Panc1 (cell line): ENCODE measurements around the gene ZBTB25. TPM values are rescaled to one million over a fixed set of nuclear protein-coding genes. Genes with fewer than 3 reads are reported as not detected.

Experiments
- ATAC-seq: fragments of 200-7000 bp; cut with Tn5 transposase; 2 replicates; pipeline ENCODE4 v1.9.1; 2020; ENCODE audit warnings: mild to moderate bottlenecking, moderate library complexity
- BruUV-seq: library from RNA; stranded (reverse); fragments of 400-500 nt; replicated peaks from 2 replicates; lab custom pipeline; 2021; lab: Mats Ljungman, UMichigan
- CTCF ChIA-PET: fragments of 300-600 bp; sonication (Branson Sonifier 250); formaldehyde crosslinking; loops from one replicate; lab custom pipeline; 2022; ENCODE audit warnings: antibody characterized with exemption; lab: Charles Lee
- POLR2A ChIA-PET: fragments of 300-600 bp; sonication (Branson Sonifier 250); formaldehyde crosslinking; loops from one replicate; lab custom pipeline; 2022; ENCODE audit warnings: antibody characterized with exemption; lab: Charles Lee
- DNase-seq: peaks from one replicate; pipeline ENCODE4 v3.0.0-alpha.2; 2010; ENCODE audit warnings: low read depth, low spot score
- H3K27ac ChIP-seq: 2 replicates; pipeline ENCODE4 v1.5.1; 2011; ENCODE audit warnings: mild to moderate bottlenecking, low read length, inconsistent platforms
- H3K27me3 ChIP-seq: fragments of 200-500 bp; sonication (Bioruptor generic); 2 replicates; pipeline ENCODE4 v1.6.0; 2014; ENCODE audit warnings: low read length, inconsistent platforms; ENCODE audit not compliant: control insufficient read depth, insufficient read depth
- H3K36me3 ChIP-seq: fragments of 200-500 bp; sonication (Bioruptor generic); 2 replicates; pipeline ENCODE4 v1.5.1; 2014; ENCODE audit warnings: inconsistent platforms, mild to moderate bottlenecking, low read length, moderate library complexity; ENCODE audit not compliant: control insufficient read depth, insufficient read depth
- H3K4me1 ChIP-seq: 2 replicates; pipeline ENCODE4 v1.5.1; 2011; ENCODE audit warnings: inconsistent platforms, mild to moderate bottlenecking, low read length, moderate library complexity; ENCODE audit not compliant: control insufficient read depth, insufficient read depth
- H3K4me3 ChIP-seq, 2 experiments: 2 replicates each; pipeline ENCODE4 v1.5.1; 2011 to 2012; ENCODE audit warnings: low read depth in 2 of 2, low read length in 2 of 2, mild to moderate bottlenecking in 2 of 2, inconsistent platforms in 1 of 2, moderate library complexity in 1 of 2
- H3K9me3 ChIP-seq: fragments of 200-500 bp; sonication (Bioruptor generic); 2 replicates; pipeline ENCODE4 v1.5.1; 2014; ENCODE audit warnings: low read depth, mild to moderate bottlenecking, inconsistent platforms, low read length, moderate library complexity; ENCODE audit not compliant: control insufficient read depth, insufficient read depth
- POLR2AphosphoS5 ChIP-seq: IDR thresholded peaks from 2 replicates; pipeline ENCODE4 v1.6.1; 2012; ENCODE audit warnings: mild to moderate bottlenecking, low read depth, low read length, moderate library complexity
- SIN3A ChIP-seq: IDR thresholded peaks from 2 replicates; pipeline ENCODE4 v1.6.1; 2012; ENCODE audit warnings: low read depth, mild to moderate bottlenecking, low read length, moderate library complexity, borderline replicate concordance; ENCODE audit not compliant: insufficient read depth
- TCF7L2 ChIP-seq: IDR thresholded peaks from 2 replicates; pipeline ENCODE4 v1.6.1; 2011; ENCODE audit warnings: mild to moderate bottlenecking, low read depth, low read length, inconsistent platforms
- in situ Hi-C: cut with HindIII; loops from 2 replicates; pipeline ENCODE4 v1.10.0; 2016; ENCODE audit warnings: low sequenced_read_pairs, low pct_unique_long_range_greater_than_20kb
- intact Hi-C: fragments of 100-400 bp; cut with micrococcal nuclease; formaldehyde crosslinking; loops from one replicate; pipeline ENCODE4 v1.10.0; 2022; ENCODE audit not compliant: unreplicated experiment
- total RNA-seq: library from RNA; stranded (reverse); gene quantifications from one replicate; pipeline ENCODE4 v1.2.1, GENCODE V29; 2021; ENCODE audit not compliant: unreplicated experiment
- TF ChIP-seq, protein P1 (sequence below), 2 experiments: IDR thresholded peaks; 2 replicates each; pipeline ENCODE4 v1.6.1; 2011 to 2012; ENCODE audit warnings: low read depth in 2 of 2, control low read depth in 1 of 2, low read length in 1 of 2, mild to moderate bottlenecking in 1 of 2, moderate library complexity in 1 of 2; ENCODE audit not compliant: insufficient read depth in 1 of 2
- TF ChIP-seq, protein P2 (sequence below): fragments of 450-650 bp; IDR thresholded peaks from 2 replicates; pipeline ENCODE4 v1.5.1; 2017; ENCODE audit warnings: mild to moderate bottlenecking

ZBTB25 gene
- total RNA-seq, 1 experiment from 2014 or later: 9.0 TPM

- no TSS peak for BruUV-seq
- Histone ChIP-seq H3K36me3 (no peaks in the 10 kb centered on the region), H3K4me1 (peaks cover 2% of the 10 kb centered on the region; the same call in 1 of the 2 replicates), H3K4me3 (peak overlapping the region; percentile 49 to 55), H3K27ac (no peak overlapping the region), H3K27me3 (no peaks in the 10 kb centered on the region), H3K9me3 (no peaks in the 10 kb centered on the region)
- intact Hi-C loops: no loop called here
- TF ChIP-seq POLR2AphosphoS5 (no peak), SIN3A (no peak), TCF7L2 (no peak)
- TF ChIP-seq, protein P1, sequence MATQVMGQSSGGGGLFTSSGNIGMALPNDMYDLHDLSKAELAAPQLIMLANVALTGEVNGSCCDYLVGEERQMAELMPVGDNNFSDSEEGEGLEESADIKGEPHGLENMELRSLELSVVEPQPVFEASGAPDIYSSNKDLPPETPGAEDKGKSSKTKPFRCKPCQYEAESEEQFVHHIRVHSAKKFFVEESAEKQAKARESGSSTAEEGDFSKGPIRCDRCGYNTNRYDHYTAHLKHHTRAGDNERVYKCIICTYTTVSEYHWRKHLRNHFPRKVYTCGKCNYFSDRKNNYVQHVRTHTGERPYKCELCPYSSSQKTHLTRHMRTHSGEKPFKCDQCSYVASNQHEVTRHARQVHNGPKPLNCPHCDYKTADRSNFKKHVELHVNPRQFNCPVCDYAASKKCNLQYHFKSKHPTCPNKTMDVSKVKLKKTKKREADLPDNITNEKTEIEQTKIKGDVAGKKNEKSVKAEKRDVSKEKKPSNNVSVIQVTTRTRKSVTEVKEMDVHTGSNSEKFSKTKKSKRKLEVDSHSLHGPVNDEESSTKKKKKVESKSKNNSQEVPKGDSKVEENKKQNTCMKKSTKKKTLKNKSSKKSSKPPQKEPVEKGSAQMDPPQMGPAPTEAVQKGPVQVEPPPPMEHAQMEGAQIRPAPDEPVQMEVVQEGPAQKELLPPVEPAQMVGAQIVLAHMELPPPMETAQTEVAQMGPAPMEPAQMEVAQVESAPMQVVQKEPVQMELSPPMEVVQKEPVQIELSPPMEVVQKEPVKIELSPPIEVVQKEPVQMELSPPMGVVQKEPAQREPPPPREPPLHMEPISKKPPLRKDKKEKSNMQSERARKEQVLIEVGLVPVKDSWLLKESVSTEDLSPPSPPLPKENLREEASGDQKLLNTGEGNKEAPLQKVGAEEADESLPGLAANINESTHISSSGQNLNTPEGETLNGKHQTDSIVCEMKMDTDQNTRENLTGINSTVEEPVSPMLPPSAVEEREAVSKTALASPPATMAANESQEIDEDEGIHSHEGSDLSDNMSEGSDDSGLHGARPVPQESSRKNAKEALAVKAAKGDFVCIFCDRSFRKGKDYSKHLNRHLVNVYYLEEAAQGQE (IDR thresholded peaks at IDR 0.05; ENCODE audit: insufficient read depth in 1 of 2, low read depth in 2 of 2, low read length in 1 of 2): no peak
- TF ChIP-seq, protein P2, sequence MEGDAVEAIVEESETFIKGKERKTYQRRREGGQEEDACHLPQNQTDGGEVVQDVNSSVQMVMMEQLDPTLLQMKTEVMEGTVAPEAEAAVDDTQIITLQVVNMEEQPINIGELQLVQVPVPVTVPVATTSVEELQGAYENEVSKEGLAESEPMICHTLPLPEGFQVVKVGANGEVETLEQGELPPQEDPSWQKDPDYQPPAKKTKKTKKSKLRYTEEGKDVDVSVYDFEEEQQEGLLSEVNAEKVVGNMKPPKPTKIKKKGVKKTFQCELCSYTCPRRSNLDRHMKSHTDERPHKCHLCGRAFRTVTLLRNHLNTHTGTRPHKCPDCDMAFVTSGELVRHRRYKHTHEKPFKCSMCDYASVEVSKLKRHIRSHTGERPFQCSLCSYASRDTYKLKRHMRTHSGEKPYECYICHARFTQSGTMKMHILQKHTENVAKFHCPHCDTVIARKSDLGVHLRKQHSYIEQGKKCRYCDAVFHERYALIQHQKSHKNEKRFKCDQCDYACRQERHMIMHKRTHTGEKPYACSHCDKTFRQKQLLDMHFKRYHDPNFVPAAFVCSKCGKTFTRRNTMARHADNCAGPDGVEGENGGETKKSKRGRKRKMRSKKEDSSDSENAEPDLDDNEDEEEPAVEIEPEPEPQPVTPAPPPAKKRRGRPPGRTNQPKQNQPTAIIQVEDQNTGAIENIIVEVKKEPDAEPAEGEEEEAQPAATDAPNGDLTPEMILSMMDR: no peak
- DNase-seq (no peak), ATAC-seq (peak; percentile 24; the same call in 1 of the 2 replicates)
- in situ Hi-C loops: no loop called here
- ChIA-PET POLR2A (no interaction called here), CTCF (no interaction called here)
Observed at GRCh38 chr14:64464651-64465050, 39.0 kb downstream of the ZBTB25 start.

DNA sequence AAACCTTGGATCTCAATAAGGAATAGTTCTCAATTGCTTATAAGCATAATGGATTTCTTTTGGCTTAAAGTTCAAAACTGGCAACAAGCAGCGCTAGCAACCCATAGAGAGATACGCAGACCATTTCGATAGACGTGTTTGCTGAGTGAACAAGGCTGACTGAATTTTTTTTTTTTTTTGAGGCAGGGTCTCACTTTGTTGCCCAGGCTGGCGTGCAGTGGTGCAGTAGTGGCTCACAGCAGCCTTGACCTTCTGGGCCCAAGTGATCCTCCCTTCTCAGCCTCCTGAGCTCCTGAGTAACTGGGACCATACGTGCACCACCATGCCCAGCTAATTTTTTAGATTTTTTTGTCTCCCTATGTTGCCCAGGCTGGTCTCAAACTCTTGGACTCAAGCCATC lies 39.8 kb downstream of the ZBTB25 start:
- Histone ChIP-seq H3K9me3 (no peaks in the 10 kb centered on the region), H3K27me3 (no peaks in the 10 kb centered on the region), H3K36me3 (no peaks in the 10 kb centered on the region; the same call in 1 of the 2 replicates), H3K27ac (no peak overlapping the region), H3K4me1 (peaks cover 2% of the 10 kb centered on the region; the same call in 1 of the 2 replicates), H3K4me3 (no peak overlapping the region)
- ATAC-seq: no peak
- BruUV-seq: no TSS peak
- POLR2A ChIA-PET: interaction anchor here (0.6 to 0.7 kb wide), 2 partner anchors 21 to 1553 kb away, joined by 3 to 4 read pairs; no protein-coding TSS in a partner anchor
- CTCF ChIA-PET: no interaction called here
- intact Hi-C loops (no loop called here), in situ Hi-C loops (no loop called here)
- no peak for DNase-seq
- TF ChIP-seq, protein P2: no peak
- TF ChIP-seq POLR2AphosphoS5 (no peak), SIN3A (no peak), TCF7L2 (no peak)
- TF ChIP-seq, protein P1 (IDR thresholded peaks at IDR 0.05; ENCODE audit: insufficient read depth in 1 of 2, low read depth in 2 of 2, low read length in 1 of 2): no peak
